Stromal cell of bone marrow (primary cell): ENCODE data around the gene ZNF493.

Experiments used
- DNase-seq: peaks from one replicate; pipeline ENCODE4 v3.0.0-alpha.2; 2012; ENCODE audit warnings: low read depth

The ZNF493 gene

DNA sequence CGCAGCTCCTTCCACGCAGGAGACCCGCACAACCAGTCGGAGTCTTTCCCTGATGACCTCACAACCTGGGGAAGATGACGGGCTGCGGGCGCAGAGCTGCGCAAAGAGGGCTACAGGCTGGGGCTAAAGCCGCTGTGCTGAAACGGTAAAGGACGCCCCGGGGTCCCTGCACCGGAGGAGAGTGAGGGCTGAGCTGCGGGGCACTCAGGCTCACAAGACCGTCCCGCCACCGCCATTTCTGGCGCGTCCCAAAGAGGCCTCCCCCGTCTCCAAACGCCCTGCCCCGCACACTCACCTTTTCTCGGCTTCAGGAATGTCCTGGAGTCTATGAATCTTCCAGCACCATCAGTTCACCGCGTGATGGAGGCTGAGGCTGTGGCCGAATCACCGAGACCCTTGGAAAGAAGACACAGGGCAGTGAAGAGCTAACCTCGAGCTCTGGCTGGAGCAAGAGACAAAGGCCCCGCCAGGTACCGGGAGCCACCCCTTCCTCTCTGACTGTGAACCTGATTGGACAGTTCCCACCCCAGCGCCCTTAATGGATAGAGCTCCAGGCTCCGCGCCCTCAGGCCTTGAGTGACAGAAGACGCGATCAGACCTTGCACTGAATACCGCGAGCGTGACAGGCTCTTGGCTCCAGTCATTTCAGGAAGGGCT, 66.6 kb downstream of the ZNF493 start:
- no peak for DNase-seq

DNA sequence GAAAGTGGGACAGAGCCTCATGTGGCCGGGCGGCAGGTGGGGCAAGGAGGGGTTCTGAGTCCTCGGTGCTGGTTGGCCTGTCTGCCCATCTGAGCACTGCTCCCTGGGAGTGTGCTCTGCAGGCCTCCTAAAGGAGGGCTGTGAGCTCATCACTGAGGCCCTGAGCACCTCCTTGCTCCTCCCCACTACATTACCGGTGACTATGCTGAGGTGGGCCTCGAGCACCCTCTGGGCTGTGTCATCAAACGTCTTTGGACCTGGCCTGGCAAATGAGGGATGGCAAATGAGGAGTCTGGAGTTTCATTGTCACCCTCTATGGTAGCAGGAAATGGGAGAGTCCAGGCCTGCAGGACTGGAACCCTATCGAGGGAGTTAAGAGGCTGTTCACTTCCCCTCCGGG, 69.7 kb downstream of the ZNF493 start:
- DNase-seq = no peak

DNA sequence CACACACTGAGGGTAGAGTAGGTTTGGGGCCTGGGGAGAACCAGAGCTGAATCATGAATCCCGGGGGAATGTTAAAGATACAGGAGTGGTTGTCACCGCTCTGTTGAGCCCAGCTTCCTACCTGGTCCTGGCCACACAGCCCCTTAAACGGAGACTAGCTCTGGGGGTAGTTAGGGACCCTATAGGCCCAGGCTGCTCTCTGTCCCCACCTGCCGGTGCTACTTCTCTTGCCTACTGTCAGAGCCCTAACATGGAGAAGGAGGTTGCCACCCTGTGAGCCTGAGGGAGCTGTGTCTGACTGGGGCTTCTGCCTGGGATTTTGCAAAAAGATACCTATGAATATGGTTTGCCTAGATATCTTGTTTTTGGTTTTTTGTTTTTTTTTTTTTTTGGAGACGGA, 71.9 kb downstream of the ZNF493 start:
- DNase-seq = no peak

DNA sequence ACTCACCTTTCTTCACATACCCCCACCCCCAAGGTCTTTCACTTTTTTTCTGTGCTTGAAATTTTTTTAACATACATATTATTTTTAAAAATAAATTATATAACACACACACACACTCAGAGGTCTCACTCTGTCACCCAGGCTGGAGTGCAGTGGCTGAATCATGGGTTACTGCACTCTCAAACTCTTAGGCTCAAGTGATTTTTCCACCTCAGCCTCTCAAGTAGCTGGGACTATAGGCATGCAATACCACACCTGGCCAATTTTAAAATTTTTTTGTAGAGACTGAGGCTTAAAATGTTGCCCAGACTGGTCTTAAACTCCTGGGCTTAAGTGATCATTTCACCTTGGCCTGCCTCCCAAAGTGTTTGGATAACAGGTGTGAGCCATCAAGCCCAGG, 75.6 kb downstream of the ZNF493 start:
- no peak for DNase-seq

DNA sequence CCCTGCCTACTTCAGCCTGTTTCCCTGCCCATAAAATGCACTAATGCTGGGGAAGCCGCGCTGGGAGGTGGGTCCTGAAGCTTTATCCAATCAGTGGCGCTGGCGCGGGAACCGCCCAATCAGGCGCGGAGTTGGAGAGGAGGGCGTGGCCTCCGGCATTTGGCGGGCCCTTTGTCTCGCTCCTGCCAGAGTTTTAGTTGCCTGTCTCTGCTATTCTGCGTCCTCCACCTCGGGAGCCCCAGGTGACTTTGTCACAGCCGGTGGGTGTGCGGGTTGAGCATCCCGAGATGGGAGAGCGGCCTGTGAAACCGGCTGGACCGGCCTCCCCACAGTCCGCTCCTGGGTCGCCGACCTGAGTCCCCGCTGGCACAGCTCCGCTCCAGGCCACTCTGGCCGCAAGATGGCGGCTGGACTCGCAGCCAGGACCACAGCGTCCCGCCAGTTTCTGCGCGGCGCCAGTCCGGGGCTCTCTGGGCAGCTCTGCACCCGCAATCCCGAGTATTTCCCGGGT, 77.8 kb downstream of the ZNF493 start:
- peak; percentile 21 for DNase-seq
